ACC112 (cell line): Measurements from ENCODE around the gene BRCA1.
A peak's percentile ranks its signal among the peaks of the same experiment; 100 is the strongest.

Source experiments
- H2AFZ ChIP-seq: fragments of 200-600 bp; sonication (generic); one replicate; pipeline ENCODE4 v1.6.0; 2017; ENCODE audit warnings: antibody characterized with exemption, low read length; ENCODE audit not compliant: unreplicated experiment
- H3K27ac ChIP-seq: fragments of 200-600 bp; sonication (generic); 2 replicates; pipeline ENCODE4 v1.5.1; 2014; ENCODE audit warnings: low read depth, mild to moderate bottlenecking, antibody characterized with exemption, low read length, moderate library complexity
- H3K27me3 ChIP-seq: fragments of 200-600 bp; sonication (generic); 2 replicates; pipeline ENCODE4 v1.6.1; 2014; ENCODE audit warnings: mild to moderate bottlenecking, antibody characterized with exemption, low read length, moderate library complexity, mixed read lengths; ENCODE audit not compliant: insufficient read depth
- H3K36me3 ChIP-seq: fragments of 200-600 bp; sonication (generic); 2 replicates; pipeline ENCODE4 v1.6.1; 2016; ENCODE audit warnings: mild to moderate bottlenecking, antibody characterized with exemption, low read length, moderate library complexity, mixed read lengths; ENCODE audit not compliant: insufficient read depth
- H3K4me1 ChIP-seq: fragments of 200-600 bp; sonication (generic); one replicate; pipeline ENCODE4 v1.6.1; 2016; ENCODE audit warnings: low read length, mixed read lengths; ENCODE audit not compliant: insufficient read depth, unreplicated experiment, control insufficient read depth
- H3K4me3 ChIP-seq: fragments of 200-600 bp; sonication (generic); 2 replicates; pipeline ENCODE4 v1.5.1; 2014; ENCODE audit warnings: mild to moderate bottlenecking, low read depth, low read length
- H3K79me2 ChIP-seq: fragments of 200-600 bp; sonication (generic); one replicate; pipeline ENCODE4 v1.6.0; 2016; ENCODE audit warnings: low read length; ENCODE audit not compliant: control insufficient read depth, unreplicated experiment, insufficient read depth

BRCA1 gene

DNA sequence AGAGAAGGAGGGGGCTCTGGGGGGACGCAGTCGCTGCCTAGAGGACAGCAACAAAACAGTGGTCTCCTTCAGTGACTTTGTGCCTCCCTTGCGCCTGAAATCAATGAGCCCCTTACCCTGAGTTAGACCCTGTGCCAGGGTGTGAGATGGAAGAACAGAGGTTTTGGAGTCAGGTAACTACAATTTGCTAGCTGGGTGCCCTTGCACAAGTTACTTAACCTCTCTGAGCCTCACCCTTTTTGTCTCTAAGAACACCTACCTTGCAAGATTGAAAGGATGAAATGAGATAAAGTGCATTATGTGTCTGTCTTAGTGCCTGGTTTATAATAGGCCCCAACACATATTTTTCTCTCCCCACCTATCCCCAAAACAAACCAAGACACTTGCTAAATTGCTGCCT lies 90.3 kb downstream of the BRCA1 start:
- no peaks in the 10 kb centered on the region for H3K27me3 ChIP-seq
- no peak overlapping the region for H3K4me3 ChIP-seq
- no peaks in the 10 kb centered on the region for H3K79me2 ChIP-seq
- H3K36me3 ChIP-seq: no peaks in the 10 kb centered on the region
- H3K27ac ChIP-seq: no peak overlapping the region
- no peak overlapping the region for H2AFZ ChIP-seq
- H3K4me1 ChIP-seq: no peaks in the 10 kb centered on the region

DNA sequence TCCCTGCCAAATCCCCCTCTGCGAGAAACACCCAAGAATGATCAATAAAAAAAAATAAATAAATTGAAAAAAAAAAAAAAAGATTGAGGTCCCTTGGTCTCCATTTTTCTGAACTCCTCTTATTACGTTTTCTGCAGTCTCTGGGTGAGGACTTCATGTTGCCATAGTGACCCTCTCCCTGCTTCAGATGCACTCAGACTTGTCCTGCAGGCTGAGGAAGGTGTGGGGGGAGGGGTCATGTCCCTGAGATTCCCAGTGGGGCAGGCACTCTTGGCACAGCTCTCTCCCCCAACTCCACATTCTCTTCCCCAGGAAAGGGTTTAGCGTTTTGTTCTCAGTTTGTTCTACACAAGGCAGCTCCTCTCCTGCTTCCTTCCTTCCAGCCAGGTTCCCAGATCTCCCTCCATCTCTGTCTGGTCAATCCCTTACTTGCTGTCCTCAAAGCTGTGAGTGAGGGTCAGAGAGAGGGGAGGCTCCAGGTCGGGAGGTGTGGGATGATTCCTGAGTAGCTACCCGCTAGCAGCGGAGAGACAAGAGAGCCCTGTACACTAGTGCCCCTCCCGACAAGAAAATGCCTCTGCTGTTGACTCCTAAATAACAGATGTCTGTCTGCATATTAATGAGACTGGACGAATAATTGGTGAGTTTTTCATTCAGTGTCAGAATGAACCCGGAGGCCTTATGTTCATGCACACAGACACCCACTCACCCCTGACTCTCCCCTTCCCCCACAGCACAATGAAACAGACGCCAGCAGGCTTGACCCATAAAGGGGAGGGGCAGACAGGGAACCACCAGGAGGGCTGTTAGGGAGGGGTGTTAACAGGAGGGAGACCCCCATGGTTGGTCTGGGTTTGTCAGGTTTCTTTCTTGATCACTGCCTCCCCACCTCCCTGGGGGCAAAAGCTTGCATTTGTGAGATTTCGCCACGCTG lies 90.9 kb downstream of the BRCA1 start:
- H3K4me1 ChIP-seq: no peaks in the 10 kb centered on the region
- H2AFZ ChIP-seq: no peak overlapping the region
- no peaks in the 10 kb centered on the region for H3K36me3 ChIP-seq
- H3K79me2 ChIP-seq: no peaks in the 10 kb centered on the region
- no peak overlapping the region for H3K27ac ChIP-seq
- no peaks in the 10 kb centered on the region for H3K27me3 ChIP-seq
- no peak overlapping the region for H3K4me3 ChIP-seq

GRCh38 chr17:43031666-43032065 lies 93.5 kb downstream of the BRCA1 start:
- no peaks in the 10 kb centered on the region for H3K4me1 ChIP-seq
- no peaks in the 10 kb centered on the region for H3K79me2 ChIP-seq
- H3K27me3 ChIP-seq: no peaks in the 10 kb centered on the region
- no peak overlapping the region for H3K4me3 ChIP-seq
- no peaks in the 10 kb centered on the region for H3K36me3 ChIP-seq
- H2AFZ ChIP-seq: no peak overlapping the region
- H3K27ac ChIP-seq: no peak overlapping the region

DNA sequence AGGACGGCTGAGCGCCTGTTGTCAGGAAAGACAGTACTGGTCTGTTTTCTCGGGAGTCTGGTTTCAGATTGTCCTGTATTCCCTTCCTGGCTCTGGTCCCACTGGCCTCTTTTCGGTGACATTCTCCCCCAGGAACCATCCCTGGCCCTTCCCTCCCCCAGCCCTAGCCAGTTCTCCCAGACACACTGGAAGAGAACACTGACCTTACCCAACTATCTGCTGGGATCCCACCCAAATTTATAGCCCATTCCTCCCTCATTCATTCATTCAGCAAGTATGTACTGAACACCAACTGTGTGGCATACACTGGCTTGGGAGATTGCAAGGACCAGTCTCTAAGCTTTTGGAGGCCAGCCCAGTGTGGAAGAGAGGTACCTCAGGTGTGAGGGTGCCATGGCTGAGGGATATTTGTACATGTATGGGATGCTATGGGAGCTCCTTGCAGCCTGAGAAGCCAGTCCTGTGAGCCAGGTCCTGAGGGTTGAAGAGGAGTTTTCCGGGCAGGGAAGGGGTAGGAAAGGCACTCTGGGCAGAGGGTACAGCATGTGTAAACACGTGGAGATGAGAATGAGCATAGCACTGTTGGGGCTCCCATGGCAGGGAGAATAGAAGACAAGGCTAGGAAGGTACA lies 94.9 kb downstream of the BRCA1 start:
- H3K27me3 ChIP-seq: no peaks in the 10 kb centered on the region; the same call in 1 of the 2 replicates
- H3K4me3 ChIP-seq: no peak overlapping the region
- no peak overlapping the region for H2AFZ ChIP-seq
- no peaks in the 10 kb centered on the region for H3K79me2 ChIP-seq
- H3K4me1 ChIP-seq: no peaks in the 10 kb centered on the region
- no peaks in the 10 kb centered on the region for H3K36me3 ChIP-seq
- H3K27ac ChIP-seq: no peak overlapping the region

DNA sequence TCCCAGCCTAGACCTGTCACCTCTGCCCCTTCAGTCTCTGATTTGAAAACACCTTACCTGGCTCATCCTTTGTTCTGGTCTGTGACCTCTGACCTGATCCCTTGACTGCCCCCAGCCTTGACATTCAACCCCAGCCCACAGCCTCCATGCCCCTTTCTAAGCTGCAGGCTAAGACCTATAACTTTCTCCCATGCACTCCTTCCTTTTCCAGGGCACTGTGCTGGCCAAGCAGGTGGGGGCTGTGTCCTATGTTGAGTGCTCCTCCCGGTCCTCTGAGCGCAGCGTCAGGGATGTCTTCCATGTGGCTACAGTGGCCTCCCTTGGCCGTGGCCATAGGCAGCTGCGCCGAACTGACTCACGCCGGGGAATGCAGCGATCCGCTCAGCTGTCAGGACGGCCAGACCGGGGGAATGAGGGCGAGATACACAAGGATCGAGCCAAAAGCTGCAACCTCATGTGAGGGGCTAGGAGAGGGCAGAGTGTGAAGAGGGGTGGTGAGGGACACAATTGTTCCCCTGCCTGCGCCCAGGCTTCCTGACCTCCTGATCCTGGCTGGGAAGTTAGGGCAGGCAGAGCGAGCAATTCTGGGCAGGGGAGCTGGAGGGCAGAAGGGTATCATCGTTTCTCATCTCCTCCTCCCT lies 96.8 kb downstream of the BRCA1 start:
- no peaks in the 10 kb centered on the region; the same call in 1 of the 2 replicates for H3K27me3 ChIP-seq
- H3K36me3 ChIP-seq: no peaks in the 10 kb centered on the region
- no peak overlapping the region for H3K4me3 ChIP-seq
- no peaks in the 10 kb centered on the region for H3K79me2 ChIP-seq
- no peaks in the 10 kb centered on the region for H3K4me1 ChIP-seq
- H2AFZ ChIP-seq: no peak overlapping the region
- H3K27ac ChIP-seq: no peak overlapping the region

DNA sequence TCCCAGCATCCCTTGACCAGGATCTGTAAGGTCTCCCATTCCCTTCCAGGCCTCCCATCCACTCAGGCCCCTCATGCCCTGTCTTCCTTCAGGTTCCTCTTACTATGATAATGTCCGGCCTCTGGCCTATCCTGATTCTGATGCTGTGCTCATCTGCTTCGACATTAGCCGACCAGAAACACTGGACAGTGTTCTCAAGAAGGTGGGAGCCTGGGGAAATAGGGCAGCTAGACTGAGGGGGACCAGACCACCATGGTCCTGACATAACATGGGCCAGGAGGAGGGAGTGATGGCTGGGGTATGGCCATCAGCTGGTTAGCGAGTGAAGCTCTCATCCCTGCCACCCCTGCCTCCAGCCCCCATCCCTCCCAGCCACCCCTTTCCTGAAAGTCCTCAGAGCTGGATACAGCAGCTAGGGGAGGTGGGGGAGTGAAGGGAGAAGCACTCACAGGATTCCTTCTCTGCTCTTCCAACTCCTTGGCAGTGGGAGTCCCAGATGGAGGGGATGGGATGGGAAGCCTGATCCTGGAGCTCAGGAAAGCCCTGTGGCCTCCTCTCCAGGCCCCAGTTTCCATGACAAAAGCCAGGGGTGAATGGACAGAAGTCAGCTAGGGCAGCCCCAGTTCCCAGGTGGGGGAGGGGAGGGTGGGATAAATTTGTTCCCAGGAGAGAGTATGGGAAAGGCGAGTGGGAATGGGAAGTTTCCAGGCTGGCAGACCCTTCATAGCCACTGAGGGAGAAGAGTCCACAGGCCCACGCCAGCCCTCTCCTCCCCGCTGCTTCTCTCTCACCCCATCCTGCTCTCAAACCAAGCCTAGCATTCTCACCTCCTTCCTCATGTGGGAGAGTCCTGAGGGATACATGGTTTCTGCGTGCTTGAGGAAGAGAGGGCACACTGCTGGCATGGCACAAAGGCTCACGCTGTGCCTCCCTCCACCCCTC lies 97.8 kb downstream of the BRCA1 start:
- Histone ChIP-seq H3K36me3 (no peaks in the 10 kb centered on the region), H3K4me1 (no peaks in the 10 kb centered on the region), H2AFZ (no peak overlapping the region), H3K27ac (no peak overlapping the region), H3K79me2 (no peaks in the 10 kb centered on the region), H3K4me3 (no peak overlapping the region), H3K27me3 (no peaks in the 10 kb centered on the region; the same call in 1 of the 2 replicates)

- no peaks in the 10 kb centered on the region for H3K4me1 ChIP-seq
- H3K4me3 ChIP-seq: no peak overlapping the region
- H2AFZ ChIP-seq: no peak overlapping the region
- H3K27ac ChIP-seq: no peak overlapping the region
- H3K36me3 ChIP-seq: no peaks in the 10 kb centered on the region
- H3K79me2 ChIP-seq: peaks cover 3% of the 10 kb centered on the region
- no peaks in the 10 kb centered on the region; the same call in 1 of the 2 replicates for H3K27me3 ChIP-seq
Measured at GRCh38 chr17:43026595-43026994, 98.6 kb downstream of the BRCA1 start.

GRCh38 chr17:43025766-43026537 lies 99.2 kb downstream of the BRCA1 start:
- H3K4me1 ChIP-seq: no peaks in the 10 kb centered on the region
- H3K36me3 ChIP-seq: no peaks in the 10 kb centered on the region
- no peak overlapping the region for H2AFZ ChIP-seq
- no peak overlapping the region for H3K4me3 ChIP-seq
- H3K27ac ChIP-seq: no peak overlapping the region
- H3K27me3 ChIP-seq: no peaks in the 10 kb centered on the region; the same call in 1 of the 2 replicates
- H3K79me2 ChIP-seq: peaks cover 7% of the 10 kb centered on the region

DNA sequence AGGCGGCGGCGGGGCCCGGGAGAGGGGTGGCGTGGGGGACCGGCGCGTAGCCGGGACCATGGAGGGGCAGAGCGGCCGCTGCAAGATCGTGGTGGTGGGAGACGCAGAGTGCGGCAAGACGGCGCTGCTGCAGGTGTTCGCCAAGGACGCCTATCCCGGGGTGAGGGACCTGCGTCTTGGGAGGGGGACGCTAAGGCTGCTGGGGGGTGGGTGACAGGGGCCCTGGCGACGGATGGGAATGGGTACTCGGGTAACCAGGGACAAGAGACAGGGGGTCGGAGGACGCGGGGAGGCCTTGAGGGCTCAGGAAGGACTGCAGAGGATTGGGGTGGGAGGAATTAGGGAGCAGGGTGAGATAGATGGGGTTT lies 99.9 kb downstream of the BRCA1 start:
- Histone ChIP-seq H3K79me2 (peaks cover 12% of the 10 kb centered on the region), H3K27ac (no peak overlapping the region), H2AFZ (no peak overlapping the region), H3K36me3 (no peaks in the 10 kb centered on the region), H3K27me3 (no peaks in the 10 kb centered on the region; the same call in 1 of the 2 replicates), H3K4me3 (peak overlapping the region; percentile 57; the same call in 1 of the 2 replicates), H3K4me1 (peaks cover 3% of the 10 kb centered on the region)
